IMR-90 (cell line): ENCODE measurements around the gene PARVB. TPM values are rescaled to one million over a fixed set of nuclear protein-coding genes. Genes with fewer than 3 reads are reported as not detected.
"Not testable (repeated sequence)": the region's sequence is repeated elsewhere in the genome, so short reads cannot be mapped to it uniquely, and the experiment has no call there.

Experiments used
- ATAC-seq: fragments of 200-7000 bp; cut with Tn5 transposase; 2 replicates; pipeline ENCODE4 v1.9.1; 2020; ENCODE audit warnings: low read depth, mild to moderate bottlenecking, moderate library complexity
- BruUV-seq: library from RNA; stranded (reverse); fragments of 400-500 nt; replicated peaks from 2 replicates; lab custom pipeline; 2021; lab: Mats Ljungman, UMichigan
- CTCF ChIA-PET: fragments of 300-600 bp; formaldehyde crosslinking; extraction: SDS; loops from one replicate; lab custom pipeline; 2021; ENCODE audit warnings: antibody characterized with exemption; lab: Yijun Ruan, JAX
- POLR2A ChIA-PET: fragments of 300-600 bp; sonication (Branson Sonifier 250); formaldehyde crosslinking; loops from one replicate; lab custom pipeline; 2022; ENCODE audit warnings: antibody characterized with exemption; ENCODE audit not compliant: unreplicated experiment; lab: Charles Lee
- DNase-seq: peaks from one replicate; pipeline ENCODE4 v3.0.0; 2013
- H2AFZ ChIP-seq: replicated peaks from 2 replicates; pipeline ENCODE3; 2013; ENCODE audit warnings: low read length, mild to moderate bottlenecking; ENCODE audit not compliant: poor library complexity
- H2AK5ac ChIP-seq: 2 replicates; pipeline ENCODE4 v1.6.1; 2013; ENCODE audit warnings: low read depth, low read length, inconsistent platforms
- H2AK9ac ChIP-seq: replicated peaks from 2 replicates; pipeline ENCODE3; 2013; ENCODE audit warnings: mild to moderate bottlenecking, low read depth, low read length, moderate library complexity; ENCODE audit not compliant: poor library complexity
- H2BK120ac ChIP-seq: 2 replicates; pipeline ENCODE4 v1.6.1; 2013; ENCODE audit warnings: low read depth, low read length, inconsistent platforms
- H2BK15ac ChIP-seq: 3 replicates; pipeline ENCODE4 v1.6.1; 2013; ENCODE audit warnings: low read depth, low read length, inconsistent platforms
- H2BK20ac ChIP-seq: 2 replicates; pipeline ENCODE4 v1.6.1; 2013; ENCODE audit warnings: low read depth, mild to moderate bottlenecking, inconsistent platforms, low read length, moderate library complexity
- H2BK5ac ChIP-seq: 2 replicates; pipeline ENCODE4 v1.6.1; 2013; ENCODE audit warnings: mild to moderate bottlenecking, low read depth, low read length, inconsistent platforms; ENCODE audit not compliant: poor library complexity, severe bottlenecking
- H3K14ac ChIP-seq: replicated peaks from 2 replicates; pipeline ENCODE4 v1.6.1; 2013; ENCODE audit warnings: low read depth, low read length, inconsistent platforms
- H3K18ac ChIP-seq: 2 replicates; pipeline ENCODE4 v1.6.1; 2013; ENCODE audit warnings: low read depth, low read length, control low read depth
- H3K23ac ChIP-seq: 2 replicates; pipeline ENCODE4 v1.6.1; 2013; ENCODE audit warnings: low read depth, low read length, inconsistent platforms
- H3K27ac ChIP-seq: 2 replicates; pipeline ENCODE4 v1.5.1; 2013; ENCODE audit warnings: mild to moderate bottlenecking, control low read depth, low read length; ENCODE audit not compliant: insufficient read depth
- H3K27me3 ChIP-seq: 2 replicates; pipeline ENCODE4 v1.6.1; 2013; ENCODE audit warnings: low read length; ENCODE audit not compliant: control insufficient read depth, insufficient read depth
- H3K36me3 ChIP-seq: 2 replicates; pipeline ENCODE4 v1.6.1; 2013; ENCODE audit warnings: low read length, mixed read lengths; ENCODE audit not compliant: control insufficient read depth, insufficient read depth
- H3K4ac ChIP-seq: 2 replicates; pipeline ENCODE4 v1.6.1; 2013; ENCODE audit warnings: low read depth, low read length, inconsistent platforms
- H3K4me1 ChIP-seq: 2 replicates; pipeline ENCODE4 v1.6.1; 2013; ENCODE audit warnings: low read length, mixed read lengths; ENCODE audit not compliant: control insufficient read depth, insufficient read depth
- H3K4me2 ChIP-seq: 2 replicates; pipeline ENCODE4 v1.6.1; 2013; ENCODE audit warnings: low read depth, mild to moderate bottlenecking, control low read depth, low read length, moderate library complexity
- H3K4me3 ChIP-seq: 2 replicates; pipeline ENCODE4 v1.5.1; 2013; ENCODE audit warnings: low read depth, mild to moderate bottlenecking, control low read depth, low read length, moderate library complexity; ENCODE audit not compliant: insufficient read depth
- H3K56ac ChIP-seq: 2 replicates; pipeline ENCODE4 v1.6.1; 2013; ENCODE audit warnings: low read length, inconsistent platforms; ENCODE audit not compliant: insufficient read depth; ENCODE audit errors: extremely low read depth
- H3K79me1 ChIP-seq, 2 experiments: 2 replicates each; pipeline ENCODE4 v1.6.1; 2013; ENCODE audit warnings: low read length in 2 of 2, inconsistent platforms in 1 of 2, low read depth in 1 of 2
- H3K9ac ChIP-seq: 2 replicates; pipeline ENCODE4 v1.6.1; 2013; ENCODE audit warnings: low read depth, low read length, control low read depth
- H3K9me1 ChIP-seq: 2 replicates; pipeline ENCODE4 v1.6.1; 2013; ENCODE audit warnings: low read length, inconsistent platforms; ENCODE audit not compliant: insufficient read depth
- H3K9me3 ChIP-seq: 2 replicates; pipeline ENCODE4 v1.6.1; 2013; ENCODE audit warnings: low read length; ENCODE audit not compliant: control insufficient read depth, insufficient read depth
- H4K20me1 ChIP-seq: 2 replicates; pipeline ENCODE4 v1.6.1; 2013; ENCODE audit warnings: low read length, inconsistent platforms; ENCODE audit not compliant: insufficient read depth
- H4K5ac ChIP-seq: 2 replicates; pipeline ENCODE4 v1.6.1; 2013; ENCODE audit warnings: mild to moderate bottlenecking, low read depth, low read length, control low read depth
- H4K8ac ChIP-seq, 2 experiments: 2 replicates each; pipeline ENCODE4 v1.6.1; 2013; ENCODE audit warnings: low read depth in 2 of 2, low read length in 2 of 2, control low read depth in 1 of 2, inconsistent platforms in 1 of 2
- H4K91ac ChIP-seq: 2 replicates; pipeline ENCODE4 v1.6.1; 2013; ENCODE audit warnings: low read depth, low read length, inconsistent platforms; ENCODE audit not compliant: insufficient read depth
- BHLHE40 ChIP-seq: fragments of 150-350 bp; IDR thresholded peaks from 2 replicates; pipeline ENCODE4 v1.6.1; 2016; ENCODE audit warnings: mild to moderate bottlenecking, low read depth, low read length
- CEBPB ChIP-seq: IDR thresholded peaks from 2 replicates; pipeline ENCODE4 v1.6.1; 2012; ENCODE audit warnings: low read depth, low read length, improper control_type of control experiment
- FOS ChIP-seq: fragments of 150-350 bp; IDR thresholded peaks from 2 replicates; pipeline ENCODE4 v1.6.1; 2016; ENCODE audit warnings: low read depth, low read length
- NFE2L2 ChIP-seq: fragments of 150-350 bp; IDR thresholded peaks from 2 replicates; pipeline ENCODE4 v1.6.1; 2016; ENCODE audit warnings: low read depth, mild to moderate bottlenecking, low read length
- POLR2A ChIP-seq: IDR thresholded peaks from 2 replicates; pipeline ENCODE4 v1.6.1; 2012; ENCODE audit warnings: mild to moderate bottlenecking, low read depth, low read length
- RAD21 ChIP-seq: IDR thresholded peaks from 2 replicates; pipeline ENCODE4 v1.6.1; 2012; ENCODE audit warnings: low read length, improper control_type of control experiment
- WGBS, 2 experiments: methylation state at CpG; one replicate each; pipeline versions ENCODE4 v1.1.5 to v1.1.7; 2013; ENCODE audit warnings: missing lambda C conversion rate in 2 of 2; ENCODE audit not compliant: insufficient read length in 1 of 2; ENCODE audit errors: extremely low coverage in 2 of 2; 5-methylcytosine and 5-hydroxymethylcytosine counted together
- dilution Hi-C: fragments of 300-500 bp; cut with HindIII; formaldehyde crosslinking; loops from one replicate; pipeline ENCODE4 v1.14.3; 2018; ENCODE audit warnings: low sequenced_read_pairs; ENCODE audit not compliant: unreplicated experiment
- in situ Hi-C: fragments of 300-500 bp; cut with MboI; formaldehyde crosslinking; loops from 3 replicates; pipeline ENCODE4 v1.14.3; 2019; ENCODE audit warnings: low sequenced_read_pairs, inconsistent platforms, mixed read lengths
- intact Hi-C: fragments of 100-400 bp; cut with micrococcal nuclease; formaldehyde crosslinking; loops from 2 replicates; pipeline ENCODE4 v1.10.0; 2022
- polyA plus RNA-seq, 3 experiments: library from polyadenylated mRNA; depleted of rRNA; stranded (reverse); fragments of >200 nt; gene quantifications; 2 replicates each; pipeline ENCODE4 v1.2.3, GENCODE V29; 2012; ENCODE audit warnings: low replicate concordance in 1 of 3
- total RNA-seq: library from RNA; depleted of rRNA; stranded (reverse); fragments of >200 nt; gene quantifications from 2 replicates; pipeline ENCODE4 v1.2.3, GENCODE V29; 2012
- TF ChIP-seq, protein P1 (sequence below): conservative IDR thresholded peaks from 2 replicates; pipeline ENCODE4 v1.5.1; 2012; ENCODE audit warnings: mild to moderate bottlenecking, low read depth, low read length, improper control_type of control experiment

Gene PARVB
- total and polyA plus RNA-seq, 2 of the 4 experiments (the other 2 are of a cell fraction) = 44.3 to 53.9 TPM

DNA sequence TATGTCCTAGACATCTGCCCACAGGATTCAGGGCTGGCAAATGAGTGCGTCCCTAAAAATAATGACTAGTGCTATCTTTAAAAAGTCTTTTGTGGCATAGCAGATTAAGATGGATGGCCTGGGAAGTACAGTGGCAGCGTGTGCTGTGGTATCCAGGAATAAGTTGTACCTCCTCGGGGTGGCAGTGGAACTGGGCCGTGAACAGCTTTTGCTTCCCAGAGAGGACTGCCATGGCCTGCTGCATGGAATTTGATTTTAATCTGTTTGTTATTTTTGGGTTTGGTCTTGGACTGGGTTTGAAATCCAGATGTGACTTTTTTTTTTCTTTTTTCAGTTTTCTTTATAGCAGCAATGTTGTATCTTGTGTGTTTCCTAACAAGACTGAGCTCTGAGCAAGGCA lies 85.3 kb downstream of the PARVB start:
- intact Hi-C loops = no loop called here
- no peak overlapping the region for H2AFZ ChIP-seq

GRCh38 chr22:44110656-44111055 lies 86.6 kb downstream of the PARVB start:
- H3K27ac ChIP-seq, H2AFZ ChIP-seq, H3K9me3 ChIP-seq, H3K4ac ChIP-seq, CTCF ChIA-PET, H3K79me1 ChIP-seq, H2AK5ac ChIP-seq, POLR2A ChIA-PET, H3K9ac ChIP-seq, H3K18ac ChIP-seq, H4K5ac ChIP-seq, H3K4me1 ChIP-seq, H4K8ac ChIP-seq, intact Hi-C loops, BruUV-seq, H3K4me3 ChIP-seq, H3K36me3 ChIP-seq, in situ Hi-C loops, dilution Hi-C loops, H3K56ac ChIP-seq, H3K4me2 ChIP-seq, H4K20me1 ChIP-seq, H3K23ac ChIP-seq, ATAC-seq, H2BK120ac ChIP-seq, H3K14ac ChIP-seq, H4K91ac ChIP-seq, H2AK9ac ChIP-seq, H2BK5ac ChIP-seq, H2BK20ac ChIP-seq, H3K9me1 ChIP-seq, H2BK15ac ChIP-seq, H3K27me3 ChIP-seq, DNase-seq: not testable (repeated sequence)
- WGBS, 2 experiments = no CpG with 5 or more reads among the region's 6 CpGs

More for the DNA sequence above, 85.3 kb downstream of the PARVB start:
- H3K14ac ChIP-seq = no peak overlapping the region
- no peak overlapping the region for H2AK5ac ChIP-seq
- POLR2A ChIA-PET = no interaction called here
- TF ChIP-seq CEBPB = no peak
- no peak for TF ChIP-seq RAD21
- TF ChIP-seq POLR2A = no peak
- no peak for TF ChIP-seq BHLHE40
- no peak for TF ChIP-seq FOS
- TF ChIP-seq NFE2L2 = no peak
- TF ChIP-seq, protein P1, sequence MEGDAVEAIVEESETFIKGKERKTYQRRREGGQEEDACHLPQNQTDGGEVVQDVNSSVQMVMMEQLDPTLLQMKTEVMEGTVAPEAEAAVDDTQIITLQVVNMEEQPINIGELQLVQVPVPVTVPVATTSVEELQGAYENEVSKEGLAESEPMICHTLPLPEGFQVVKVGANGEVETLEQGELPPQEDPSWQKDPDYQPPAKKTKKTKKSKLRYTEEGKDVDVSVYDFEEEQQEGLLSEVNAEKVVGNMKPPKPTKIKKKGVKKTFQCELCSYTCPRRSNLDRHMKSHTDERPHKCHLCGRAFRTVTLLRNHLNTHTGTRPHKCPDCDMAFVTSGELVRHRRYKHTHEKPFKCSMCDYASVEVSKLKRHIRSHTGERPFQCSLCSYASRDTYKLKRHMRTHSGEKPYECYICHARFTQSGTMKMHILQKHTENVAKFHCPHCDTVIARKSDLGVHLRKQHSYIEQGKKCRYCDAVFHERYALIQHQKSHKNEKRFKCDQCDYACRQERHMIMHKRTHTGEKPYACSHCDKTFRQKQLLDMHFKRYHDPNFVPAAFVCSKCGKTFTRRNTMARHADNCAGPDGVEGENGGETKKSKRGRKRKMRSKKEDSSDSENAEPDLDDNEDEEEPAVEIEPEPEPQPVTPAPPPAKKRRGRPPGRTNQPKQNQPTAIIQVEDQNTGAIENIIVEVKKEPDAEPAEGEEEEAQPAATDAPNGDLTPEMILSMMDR = no peak
- H3K4me1 ChIP-seq = no peaks in the 10 kb centered on the region; the same call in 1 of the 2 replicates
- H4K8ac ChIP-seq = no peak overlapping the region
- BruUV-seq = no TSS peak
- no peak overlapping the region for H3K56ac ChIP-seq
- no peak overlapping the region for H3K4me3 ChIP-seq
- no peak overlapping the region for H3K4ac ChIP-seq
- in situ Hi-C loops = no loop called here
- DNase-seq (no peak), ATAC-seq (0 out of 2 replicates have a peak, but pooled peaks have one; percentile 11)
- no peaks in the 10 kb centered on the region for H3K79me1 ChIP-seq
- no peak overlapping the region for H4K91ac ChIP-seq
- 100% methylated on average over 1 of the region's 4 CpGs; no CpG with 5 or more reads in 1 of the 2 experiments for WGBS, 2 experiments
- no peak overlapping the region for H2BK120ac ChIP-seq
- no peak overlapping the region for H3K4me2 ChIP-seq
- dilution Hi-C loops = no loop called here
- H3K23ac ChIP-seq = no peak overlapping the region
- no peak overlapping the region for H2BK15ac ChIP-seq
- H3K9me1 ChIP-seq = no peaks in the 10 kb centered on the region
- H3K36me3 ChIP-seq = no peaks in the 10 kb centered on the region; the same call in 1 of the 2 replicates
- H3K9me3 ChIP-seq = no peaks in the 10 kb centered on the region
- no peak overlapping the region for H3K9ac ChIP-seq
- H2AK9ac ChIP-seq = no peak overlapping the region
- no peak overlapping the region for H2BK5ac ChIP-seq
- no peaks in the 10 kb centered on the region for H4K20me1 ChIP-seq
- no peaks in the 10 kb centered on the region for H3K27me3 ChIP-seq
- no peak overlapping the region for H4K5ac ChIP-seq
- H3K27ac ChIP-seq = no peak overlapping the region
- CTCF ChIA-PET = interaction anchor here (0.6 kb wide), 1 partner anchor 255 kb away, joined by 5 read pairs; no protein-coding TSS in a partner anchor
- no peak overlapping the region for H2BK20ac ChIP-seq
- H3K18ac ChIP-seq = no peak overlapping the region
